Esophagus muscularis mucosa (tissue), 4 donors: ENCODE results near the gene HDAC5. TPM values are rescaled to one million over a fixed set of nuclear protein-coding genes. Genes with fewer than 3 reads are reported as not detected.
A peak's percentile ranks its signal among the peaks of the same experiment; 100 is the strongest.

Experiments
- DNase-seq: peaks from one replicate; pipeline ENCODE4 v3.0.0-alpha.2; 2017; ENCODE audit errors: extremely low spot score
- H3K27ac ChIP-seq, 4 donors: fragments of 200-600 bp; sonication (generic); replicated peaks in 1 of 4; 1 replicate in 3 of 4; 2 replicates in 1 of 4; pipeline ENCODE4 v1.5.1; 2016 to 2019; ENCODE audit warnings: mild to moderate bottlenecking in 1 of 4
- H3K27me3 ChIP-seq, 4 donors: fragments of 200-600 bp; sonication (generic); one replicate each; pipeline versions ENCODE4 v1.5.1 to v1.6.0; 2016 to 2019
- H3K36me3 ChIP-seq, 4 donors: fragments of 200-600 bp; sonication (generic); one replicate each; pipeline ENCODE4 v1.5.1; 2016 to 2019
- H3K4me1 ChIP-seq, 4 donors: fragments of 200-600 bp; sonication (generic); one replicate each; pipeline ENCODE4 v1.5.1; 2016 to 2019
- H3K4me3 ChIP-seq, 4 donors: fragments of 200-600 bp; sonication (generic); 1 replicate in 2 of 4; 2 replicates in 2 of 4; pipeline ENCODE4 v1.5.1; 2016 to 2019; ENCODE audit warnings: mild to moderate bottlenecking in 4 of 4, moderate library complexity in 1 of 4
- H3K9me3 ChIP-seq, 4 donors: fragments of 200-600 bp; sonication (generic); 1 replicate in 3 of 4; 2 replicates in 1 of 4; pipeline ENCODE4 v1.5.1; 2016 to 2019
- CTCF ChIP-seq, 3 experiments: fragments of 200-600 bp in 2 of 3; fragments of 450-650 bp in 1 of 3; sonication (generic) in 2 of 3; IDR thresholded peaks; one replicate each; pipeline ENCODE4 v1.5.1; 2017 to 2019; ENCODE audit warnings: antibody characterized with exemption in 3 of 3, mild to moderate bottlenecking in 2 of 3, moderate library complexity in 1 of 3
- EP300 ChIP-seq: sonication (generic); formaldehyde crosslinking; IDR thresholded peaks from one replicate; pipeline ENCODE4 v1.6.1; 2017; ENCODE audit warnings: antibody characterized with exemption
- POLR2A ChIP-seq: fragments of 450-650 bp; IDR thresholded peaks from one replicate; pipeline ENCODE4 v1.6.1; 2017; ENCODE audit warnings: antibody characterized with exemption, moderate library complexity, mild to moderate bottlenecking, low read depth
- POLR2AphosphoS5 ChIP-seq, 2 donors: sonication (generic); formaldehyde crosslinking; IDR thresholded peaks; one replicate each; pipeline ENCODE4 v1.6.1; 2017; ENCODE audit warnings: antibody characterized with exemption in 2 of 2
- WGBS: methylation state at CpG from one replicate; pipeline ENCODE4 v1.1.5; 2018; 5-methylcytosine and 5-hydroxymethylcytosine counted together
- intact Hi-C: fragments of 100-400 bp; cut with DNase I; formaldehyde crosslinking; loops from one replicate; pipeline ENCODE4 v1.15.1; 2023
- total RNA-seq, 4 donors: library from RNA; depleted of rRNA; stranded (reverse); fragments of >200 nt; gene quantifications; one replicate each; pipeline versions ENCODE4 v1.1.0 to v1.2.1, GENCODE V29; 2016

The HDAC5 gene
- total RNA-seq, 4 donors from 2014 or later = 75.6 to 237 (median 130) TPM

- H3K4me1 ChIP-seq = peaks cover 92 to 99% (median 95%) of the 10 kb centered on the region in 4 donors
- H3K27ac ChIP-seq = peak overlapping the region; percentile 87 to 98 (median 92)
- no peaks in the 10 kb centered on the region for H3K9me3 ChIP-seq
- no peaks in the 10 kb centered on the region for H3K27me3 ChIP-seq
- TF ChIP-seq EP300 = no peak
- TF ChIP-seq POLR2AphosphoS5 (IDR thresholded peaks at IDR 0.05) = no peak
- TF ChIP-seq CTCF (IDR thresholded peaks at IDR 0.05) = no peak
- no peak for TF ChIP-seq POLR2A
- peaks cover 7 to 38% (median 33%) of the 10 kb centered on the region in 4 donors for H3K36me3 ChIP-seq
- DNase-seq = no peak
- intact Hi-C loops = loop anchor here (5.0 kb wide), 1 partner anchor 39 kb away; the partner anchor contains the start of gene G6PC3
- peak overlapping the region in 3 of 4 donors; percentile 16 to 66 (median 46) for H3K4me3 ChIP-seq
- 44% methylated on average over 3 of the region's 3 CpGs for WGBS
These were observed 11.7 kb downstream of the HDAC5 start for GRCh38 chr17:44111777-44112176.

- peak overlapping the region; percentile 41 to 66 (median 49) for H3K4me3 ChIP-seq
- DNase-seq = peak; percentile 98
- H3K27me3 ChIP-seq = no peaks in the 10 kb centered on the region
- 5% methylated on average over 11 of the region's 28 CpGs for WGBS
- H3K27ac ChIP-seq = peak overlapping the region; percentile 87 to 98 (median 92)
- H3K36me3 ChIP-seq = peaks cover under 1 to 30% (median 26%) of the 10 kb centered on the region in 4 donors
- intact Hi-C loops = loop anchor here (5.0 kb wide), 1 partner anchor 39 kb away; the partner anchor contains the start of gene G6PC3
- no peak for TF ChIP-seq EP300
- TF ChIP-seq POLR2AphosphoS5 (IDR thresholded peaks at IDR 0.05) = peak; percentile 97 to 98
- TF ChIP-seq POLR2A = peak; percentile 67
- H3K4me1 ChIP-seq = peaks cover 99 to 100% (median 99%) of the 10 kb centered on the region in 4 donors
- H3K9me3 ChIP-seq = no peaks in the 10 kb centered on the region
These were observed 12.4 kb downstream of the HDAC5 start for GRCh38 chr17:44110823-44111633.

GRCh38 chr17:44110011-44110686 lies 13.3 kb downstream of the HDAC5 start:
- Histone ChIP-seq H3K36me3 (peaks cover 0 to 27% (median 20%) of the 10 kb centered on the region in 4 donors), H3K27ac (peak overlapping the region; percentile 87 to 98 (median 92)), H3K4me1 (peaks cover 99 to 100% (median 99%) of the 10 kb centered on the region in 4 donors), H3K9me3 (no peaks in the 10 kb centered on the region), H3K27me3 (no peaks in the 10 kb centered on the region), H3K4me3 (peak overlapping the region; percentile 41 to 66 (median 49))
- DNase-seq = no peak
- intact Hi-C loops = loop anchor here (5.0 kb wide), 1 partner anchor 38 kb away; the partner anchor contains the start of gene G6PC3
- 55% methylated on average over 8 of the region's 10 CpGs for WGBS
- TF ChIP-seq POLR2A (no peak), EP300 (no peak), CTCF (IDR thresholded peaks at IDR 0.05) (no peak)

- H3K36me3 ChIP-seq = peaks cover 6 to 27% (median 17%) of the 10 kb centered on the region in 4 donors
- peak overlapping the region; percentile 87 to 98 (median 92) for H3K27ac ChIP-seq
- peak overlapping the region; percentile 41 to 66 (median 49) for H3K4me3 ChIP-seq
- H3K4me1 ChIP-seq = peaks cover 99 to 100% (median 99%) of the 10 kb centered on the region in 4 donors
- intact Hi-C loops = no loop called here
- no CpG with 5 or more reads among the region's 4 CpGs for WGBS
- no peaks in the 10 kb centered on the region for H3K9me3 ChIP-seq
- TF ChIP-seq POLR2AphosphoS5 (IDR thresholded peaks at IDR 0.05) (no peak), CTCF (IDR thresholded peaks at IDR 0.05) (no peak), EP300 (no peak), POLR2A (no peak)
- DNase-seq = no peak
- H3K27me3 ChIP-seq = no peaks in the 10 kb centered on the region
These were observed 14.2 kb downstream of the HDAC5 start for GRCh38 chr17:44109312-44109630.
